SK-N-DZ (cell line): Measurements from ENCODE around the gene PRKG1.

ENCODE experiments used
- DNase-seq: peaks from one replicate; pipeline ENCODE4 v3.0.0-alpha.2; 2015; ENCODE audit warnings: low spot score

The PRKG1 gene

DNA sequence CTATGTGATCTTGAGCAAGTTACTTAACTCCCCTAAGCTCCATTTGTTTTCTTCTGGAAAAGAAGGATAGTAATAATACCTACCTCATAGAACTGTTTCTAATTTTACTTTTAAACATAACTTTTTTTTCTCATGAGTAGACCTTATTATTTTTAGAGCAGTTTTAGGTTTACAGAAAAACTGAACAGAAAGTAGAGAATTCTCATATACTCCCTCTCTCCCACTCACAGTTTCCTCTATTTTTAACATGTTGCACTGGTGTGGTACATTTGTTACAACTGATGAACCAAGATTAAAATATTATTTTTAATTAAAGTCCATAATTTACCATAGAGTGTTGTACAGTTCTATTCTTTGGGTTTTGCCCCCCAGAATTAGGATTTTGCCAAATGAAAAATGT lies 846.4 kb downstream of the PRKG1 start:
- DNase-seq: no peak

GRCh38 chr10:51924359-51924758 lies 850.1 kb downstream of the PRKG1 start:
- no peak for DNase-seq

DNA sequence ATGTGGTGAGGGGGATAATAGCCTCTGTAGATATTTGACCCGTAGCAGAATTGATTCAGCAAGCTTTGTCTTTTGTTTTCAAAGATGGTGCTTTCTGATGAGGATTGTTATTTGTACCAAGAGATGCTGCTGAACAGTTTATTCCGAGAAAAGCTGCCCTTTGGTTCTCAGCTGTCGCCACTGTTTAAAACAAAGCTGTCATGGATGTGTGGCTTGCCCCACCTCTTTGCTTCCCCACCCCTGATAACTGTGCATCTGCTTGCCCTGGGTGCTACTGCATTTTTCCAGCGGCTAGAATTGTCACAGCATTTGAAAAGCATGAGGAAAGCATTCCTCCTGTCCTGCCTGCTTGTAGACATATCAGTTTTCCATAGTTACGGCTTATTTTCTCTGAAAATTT lies 852.0 kb downstream of the PRKG1 start:
- DNase-seq: no peak

DNA sequence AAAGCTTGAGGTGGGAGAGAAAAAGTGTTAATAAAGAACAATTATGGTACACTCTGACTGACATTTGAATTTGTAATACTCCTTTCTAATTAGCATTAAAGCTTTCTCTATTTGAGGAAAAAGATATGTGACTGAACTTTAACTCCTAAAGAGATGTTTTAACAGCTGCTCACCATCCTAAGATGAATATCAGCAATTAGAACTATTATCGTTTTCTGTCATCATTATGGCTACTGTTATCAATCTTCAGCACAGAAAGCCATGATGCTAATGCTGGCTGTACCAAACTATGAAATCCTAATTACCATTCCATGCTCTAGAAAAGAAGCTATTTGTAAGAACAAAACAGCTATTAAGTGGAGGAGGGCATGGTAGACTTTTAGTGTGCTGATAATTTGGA lies 853.9 kb downstream of the PRKG1 start:
- DNase-seq: no peak

GRCh38 chr10:51932530-51932929 lies 858.2 kb downstream of the PRKG1 start:
- no peak for DNase-seq

DNA sequence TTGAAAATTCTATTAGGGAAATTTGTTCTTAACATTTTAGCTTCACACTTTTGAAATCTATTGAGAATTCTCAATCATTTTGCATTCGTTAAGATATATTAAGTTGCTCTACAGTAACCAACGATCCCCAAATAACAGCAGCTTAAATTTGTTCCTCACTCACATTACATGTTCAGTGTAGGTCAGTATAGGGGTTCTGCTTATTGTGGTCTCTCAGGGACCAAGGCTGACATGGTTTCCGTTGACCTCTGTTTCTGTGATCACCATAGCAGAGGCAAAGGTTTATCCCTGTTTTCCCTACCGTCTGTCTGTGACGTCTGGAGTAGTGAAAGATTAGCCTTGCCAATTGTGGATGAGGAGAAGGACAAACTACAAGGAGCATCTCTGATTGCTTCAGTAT lies 860.1 kb downstream of the PRKG1 start:
- DNase-seq: no peak

- no peak for DNase-seq
Observed at GRCh38 chr10:51935341-51935740, 861.1 kb downstream of the PRKG1 start.

DNA sequence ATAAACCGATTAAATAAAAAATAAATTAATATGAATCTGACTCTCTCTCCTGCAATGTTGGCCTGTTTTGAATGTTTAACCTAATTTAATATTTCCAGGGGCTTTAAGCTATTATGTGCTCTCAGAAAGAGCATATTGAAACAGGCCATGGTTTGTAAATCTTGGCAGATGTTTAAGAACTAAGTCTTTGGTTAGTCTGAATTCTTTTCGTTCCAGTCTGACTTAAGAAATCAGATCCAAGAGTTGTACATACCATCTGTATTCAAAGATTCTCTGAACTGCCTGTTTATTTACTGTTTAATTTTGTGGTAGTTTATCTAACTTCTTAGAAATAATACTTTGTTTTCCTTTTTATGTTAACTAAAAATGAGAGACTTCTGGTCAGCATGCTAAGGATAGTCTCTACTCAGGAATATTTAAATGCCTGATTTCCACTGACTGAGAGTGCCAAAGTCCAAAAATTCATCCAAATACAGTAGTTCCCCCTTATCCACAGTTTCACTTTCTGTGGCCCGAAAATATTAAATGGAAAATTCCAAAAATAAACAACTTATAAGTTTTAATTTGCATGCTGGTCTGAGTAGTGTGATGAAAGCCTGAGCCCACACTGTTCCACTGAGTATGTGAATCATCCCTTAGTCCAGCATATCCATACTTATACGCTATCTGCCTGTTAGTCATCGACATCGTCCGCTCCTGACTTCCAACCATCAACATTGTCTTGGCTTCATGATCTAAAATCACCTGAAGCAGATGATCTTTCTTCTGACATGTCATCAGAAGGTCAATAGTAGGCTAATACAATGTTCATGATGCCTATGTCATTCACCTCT lies 863.2 kb downstream of the PRKG1 start:
- DNase-seq: no peak

GRCh38 chr10:51950371-51950995 lies 876.2 kb downstream of the PRKG1 start:
- no peak for DNase-seq

- no peak for DNase-seq
Observed at GRCh38 chr10:51950996-51951555, 876.8 kb downstream of the PRKG1 start.

GRCh38 chr10:51951601-51952000 lies 877.3 kb downstream of the PRKG1 start:
- DNase-seq: no peak

DNA sequence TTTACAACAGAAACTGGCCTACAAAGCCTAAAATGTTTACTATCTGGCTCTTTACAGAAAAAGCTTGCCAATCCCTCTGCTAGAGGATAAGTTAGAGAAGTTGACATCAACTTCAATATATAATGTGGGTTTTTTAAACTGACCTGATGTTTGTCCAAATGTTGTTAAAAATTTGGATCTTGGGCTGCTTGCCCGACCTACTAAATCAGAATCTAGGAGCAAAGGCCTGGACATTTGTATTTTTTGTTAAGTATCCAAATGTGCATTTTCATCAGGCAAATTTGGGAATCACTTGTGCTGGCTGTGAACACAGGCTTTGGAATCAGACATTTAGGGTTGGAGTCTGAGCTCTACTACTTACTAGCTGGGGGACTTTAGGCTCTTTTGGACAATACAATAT lies 877.8 kb downstream of the PRKG1 start:
- no peak for DNase-seq

DNA sequence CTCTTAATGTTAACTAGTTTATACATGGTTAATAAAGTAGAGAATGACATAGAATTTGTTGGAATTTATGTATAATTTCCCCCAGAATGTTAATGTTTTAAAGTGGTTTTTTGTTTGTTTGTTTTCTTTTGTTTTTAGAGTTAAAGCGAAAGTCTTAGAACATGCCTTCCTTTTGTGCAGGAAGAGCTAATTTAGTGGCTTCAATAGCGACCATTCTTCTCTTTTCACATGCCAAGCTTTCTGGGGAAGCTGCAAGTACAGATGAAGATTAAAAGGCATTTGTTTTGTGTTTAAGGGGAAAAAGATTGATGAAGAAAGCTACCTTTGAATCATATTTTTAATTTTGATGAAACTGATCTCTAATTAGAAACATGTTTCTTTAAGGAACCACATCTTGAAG lies 881.4 kb downstream of the PRKG1 start:
- no peak for DNase-seq

GRCh38 chr10:51956822-51957221 lies 882.5 kb downstream of the PRKG1 start:
- DNase-seq: no peak

DNA sequence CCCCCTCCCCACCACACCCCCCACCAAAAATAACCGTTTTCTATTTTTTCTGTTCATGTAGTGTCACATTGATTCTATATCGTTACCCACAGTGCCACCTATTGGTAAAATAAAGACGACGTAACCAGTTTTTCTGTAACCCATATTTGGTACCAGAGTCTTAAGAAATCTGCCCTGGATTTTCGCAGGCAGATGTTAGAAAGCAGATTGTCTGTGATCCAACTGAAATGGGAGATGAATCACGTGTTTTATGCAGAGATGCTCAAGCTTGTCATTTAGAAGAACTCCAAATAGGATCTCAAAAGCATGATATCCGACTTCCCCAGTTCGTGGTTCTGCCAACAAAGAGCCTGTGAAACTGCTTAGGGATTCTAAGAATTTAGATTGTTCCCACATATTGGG lies 886.2 kb downstream of the PRKG1 start:
- DNase-seq: peak; percentile 24

GRCh38 chr10:51961401-51961800 lies 887.1 kb downstream of the PRKG1 start:
- no peak for DNase-seq

GRCh38 chr10:51964630-51965029 lies 890.3 kb downstream of the PRKG1 start:
- DNase-seq: no peak

GRCh38 chr10:51965451-51965850 lies 891.2 kb downstream of the PRKG1 start:
- DNase-seq: no peak

DNA sequence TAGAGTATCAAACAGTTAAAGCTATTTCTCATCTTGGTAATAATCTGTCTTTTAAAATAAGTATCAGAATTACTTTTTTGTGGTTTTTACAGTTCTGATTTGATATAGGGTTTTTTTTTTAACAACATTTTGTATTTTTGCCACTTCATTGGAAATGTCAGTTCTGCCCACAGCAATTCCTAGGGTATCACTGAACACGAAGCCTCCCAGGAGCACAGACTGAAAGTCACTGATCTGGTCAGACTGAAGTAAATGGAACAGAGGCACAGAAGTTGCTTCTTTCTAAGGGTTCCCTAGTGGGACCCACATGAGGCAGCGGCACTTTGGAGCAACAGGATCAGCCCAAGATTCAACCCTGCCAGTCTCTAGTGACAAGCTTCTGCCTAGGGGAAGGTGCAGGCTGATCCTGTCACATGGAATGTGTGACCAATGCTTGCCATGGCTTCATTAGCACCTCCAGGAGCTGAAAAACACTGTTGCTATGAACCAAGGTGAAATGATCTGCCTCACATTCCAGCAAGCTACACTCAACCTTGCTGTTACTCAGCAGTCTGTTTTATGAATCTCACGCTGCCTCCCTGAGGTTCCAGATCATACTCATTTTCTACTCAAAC lies 898.6 kb downstream of the PRKG1 start:
- DNase-seq: no peak

GRCh38 chr10:51980752-51981151 lies 906.5 kb downstream of the PRKG1 start:
- no peak for DNase-seq

DNA sequence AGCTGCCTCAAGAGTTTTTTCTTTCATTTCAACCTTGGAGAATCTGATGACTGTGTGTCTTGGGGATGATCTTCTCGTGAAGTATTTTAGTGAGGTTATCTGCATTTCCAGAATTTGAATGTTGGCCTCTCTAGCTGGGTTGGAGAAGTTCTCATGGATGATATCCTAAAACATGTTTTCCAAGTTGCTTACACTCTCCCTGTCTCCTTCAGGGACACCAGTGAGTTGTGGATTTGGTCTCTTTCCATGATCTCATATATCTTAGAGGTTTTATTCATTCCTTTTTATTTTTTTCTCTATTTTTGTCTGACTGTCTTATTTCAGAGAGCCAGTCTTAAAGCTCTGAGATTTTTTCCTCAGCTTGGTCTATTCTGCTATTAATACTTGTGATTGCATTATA lies 907.4 kb downstream of the PRKG1 start:
- DNase-seq: no peak

DNA sequence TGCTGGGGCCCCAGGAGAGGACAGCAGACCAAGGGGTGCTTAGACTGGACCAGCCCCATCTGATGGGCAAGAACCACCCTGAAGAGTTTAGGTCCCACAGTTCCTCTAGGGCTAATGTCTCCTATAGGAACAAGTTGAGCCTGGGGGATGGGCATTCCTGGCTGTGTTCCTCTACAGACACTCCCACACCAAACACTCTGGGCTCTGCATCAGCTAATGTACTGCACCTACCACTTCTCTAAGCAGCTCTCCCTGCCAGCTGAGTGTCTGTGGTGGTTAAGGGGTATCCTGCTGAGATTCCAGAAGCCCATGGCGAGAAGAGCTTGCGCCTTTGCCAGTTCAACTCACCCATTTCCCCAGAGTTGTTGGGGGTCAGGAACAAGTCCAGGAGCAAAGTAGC lies 909.2 kb downstream of the PRKG1 start:
- DNase-seq: no peak

DNA sequence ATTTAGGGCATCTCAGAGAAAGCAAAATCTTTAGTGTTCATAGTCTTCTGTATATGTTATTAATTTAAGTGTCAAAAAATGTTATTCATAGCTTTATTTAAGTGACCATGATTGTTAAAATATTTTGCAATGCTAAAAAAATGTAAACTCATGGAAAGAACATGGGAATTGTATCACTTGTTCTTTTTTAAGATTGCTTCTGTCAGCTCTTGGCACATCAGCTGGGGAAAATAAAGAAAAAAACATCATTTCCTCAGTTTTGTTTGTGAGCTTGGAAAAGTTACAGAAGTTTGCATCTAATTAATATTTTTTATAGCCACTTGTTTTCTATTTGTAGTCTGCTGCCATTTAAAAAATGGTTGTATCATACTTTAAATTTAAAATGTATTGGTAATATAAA lies 911.0 kb downstream of the PRKG1 start:
- DNase-seq: no peak
